NCI-H748 (cell line): Measurements from ENCODE around the gene GNAT3.
A peak's percentile ranks its signal among the peaks of the same experiment; 100 is the strongest.

Experiments used
- DNase-seq: peaks from one replicate; lab custom pipeline; 2025; ENCODE audit not compliant: unreplicated experiment; lab: John Stamatoyannopoulos, UW

The GNAT3 gene

DNA sequence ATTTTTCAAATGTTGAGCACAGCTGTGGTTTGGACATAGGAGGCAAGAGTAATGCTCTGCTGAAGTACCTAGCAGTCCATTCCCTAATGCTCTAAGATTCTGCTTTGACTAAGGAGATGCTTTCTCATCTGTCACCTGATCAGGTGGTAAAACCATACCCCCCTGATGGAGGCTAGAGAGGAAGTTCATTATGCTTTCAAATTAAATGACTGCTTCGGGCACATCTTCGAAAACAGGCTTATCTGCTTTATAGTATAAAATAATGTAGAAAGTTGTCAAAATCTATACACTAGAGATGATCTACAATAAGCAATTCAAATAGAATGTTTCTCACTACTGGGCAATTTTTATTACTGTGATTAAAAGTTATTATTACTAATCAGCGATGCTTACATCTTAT is at the start of gene GNAT3:
Gene GNAT3 (minus strand): TSS at position 101 of the 400 bp plus-strand sequence. CDS start 138 bp downstream, outside the sequence.
- DNase-seq, result no peak

DNA sequence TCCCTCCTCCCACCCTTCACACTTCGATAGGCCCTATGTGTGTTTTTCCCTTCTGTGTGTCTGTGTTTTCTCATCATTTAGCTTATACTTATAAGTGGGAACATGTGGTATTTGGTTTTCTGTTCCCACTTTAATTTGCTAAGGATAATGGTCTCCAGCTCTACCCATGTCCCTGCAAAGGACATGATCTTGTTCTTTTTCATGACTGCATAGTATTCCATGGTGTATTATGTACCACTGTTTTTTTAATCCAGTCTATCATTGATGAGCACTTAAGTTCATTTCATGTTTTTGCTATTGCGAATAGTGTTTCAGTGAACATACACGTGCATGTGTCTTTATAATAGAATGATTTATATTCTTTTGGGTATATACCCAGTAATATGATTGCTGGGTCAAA is 46.3 kb upstream of the GNAT3 start:
- DNase-seq, result no peak

DNA sequence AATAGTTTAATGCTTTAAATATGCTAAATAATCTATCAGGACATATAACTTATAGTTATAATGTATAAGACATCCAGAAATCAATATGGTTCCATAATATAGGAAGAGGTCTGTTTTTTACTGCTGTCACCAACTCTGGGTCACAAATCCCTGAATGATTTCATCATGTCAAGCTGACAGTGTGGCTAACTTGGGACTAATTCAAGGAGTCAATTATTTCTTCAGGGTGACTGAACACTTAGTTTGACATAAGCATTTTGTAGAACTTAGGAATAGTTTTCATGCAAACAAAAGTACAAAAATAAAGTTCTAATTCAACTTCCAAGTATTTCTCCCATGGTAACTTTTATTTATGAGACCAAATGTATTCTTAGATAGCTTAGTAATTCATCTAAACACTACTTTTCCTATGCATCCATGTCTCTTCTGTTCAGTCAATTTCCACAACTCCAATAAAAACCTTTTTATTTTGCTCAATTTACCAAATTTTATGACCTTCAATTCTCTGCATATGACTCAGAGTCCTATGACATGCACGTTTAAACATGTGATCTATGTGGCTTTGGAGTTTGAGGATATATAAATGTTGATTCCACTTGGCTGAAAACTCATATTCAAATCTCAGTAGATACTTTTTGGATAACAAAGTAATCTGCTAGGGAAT is 40.3 kb upstream of the GNAT3 start:
- DNase-seq, result no peak

DNA sequence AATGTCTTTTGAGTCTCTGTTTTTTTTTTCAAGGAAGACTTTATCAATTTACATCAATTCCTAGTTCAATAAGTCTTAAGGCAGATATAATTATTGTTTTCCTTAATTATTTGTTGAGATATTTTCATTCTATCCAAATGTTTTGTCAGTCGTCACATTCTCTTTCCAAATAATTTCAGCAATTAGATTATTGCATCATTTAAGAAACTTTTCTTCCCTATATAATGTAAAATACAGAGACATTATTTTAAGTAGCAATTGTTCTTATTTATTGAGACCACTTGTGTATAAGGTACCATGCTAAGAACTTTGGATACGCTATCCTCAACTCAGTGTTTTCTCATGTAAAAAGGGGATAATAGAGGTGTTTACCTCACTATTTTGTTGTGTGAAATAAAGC is 38.1 kb upstream of the GNAT3 start:
- DNase-seq, result no peak

DNA sequence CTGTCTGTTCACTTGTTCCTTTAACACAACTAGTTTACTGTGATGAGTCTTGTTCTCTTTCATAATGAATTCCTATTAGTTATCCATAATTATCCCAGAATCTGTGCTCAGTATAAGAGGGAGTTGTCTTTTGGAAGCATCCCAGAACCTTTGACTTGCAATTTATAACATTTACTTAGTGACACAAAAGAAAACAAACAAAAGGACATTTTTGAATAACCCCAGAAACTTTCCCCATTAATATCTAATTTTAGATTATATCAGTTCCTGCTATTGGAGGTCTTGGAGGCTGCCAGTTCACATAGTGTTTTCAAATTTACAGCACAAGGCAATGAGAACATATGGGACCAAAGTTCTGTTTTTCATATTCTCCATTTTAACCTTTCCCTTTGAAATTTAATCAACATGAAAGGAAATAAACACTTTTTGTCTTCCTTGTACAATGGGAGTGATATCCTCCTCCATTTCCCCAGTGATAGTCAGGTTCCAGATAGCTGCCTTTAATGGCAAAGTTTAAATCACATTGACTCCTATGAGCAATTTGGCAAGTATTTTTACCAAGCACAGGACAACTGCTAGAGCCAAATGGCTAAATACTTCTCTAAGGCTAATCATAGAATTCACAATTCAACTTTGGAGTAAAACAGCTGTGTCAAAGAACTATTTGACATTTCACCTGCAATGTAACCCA is 37.1 kb upstream of the GNAT3 start:
- no peak for DNase-seq

DNA sequence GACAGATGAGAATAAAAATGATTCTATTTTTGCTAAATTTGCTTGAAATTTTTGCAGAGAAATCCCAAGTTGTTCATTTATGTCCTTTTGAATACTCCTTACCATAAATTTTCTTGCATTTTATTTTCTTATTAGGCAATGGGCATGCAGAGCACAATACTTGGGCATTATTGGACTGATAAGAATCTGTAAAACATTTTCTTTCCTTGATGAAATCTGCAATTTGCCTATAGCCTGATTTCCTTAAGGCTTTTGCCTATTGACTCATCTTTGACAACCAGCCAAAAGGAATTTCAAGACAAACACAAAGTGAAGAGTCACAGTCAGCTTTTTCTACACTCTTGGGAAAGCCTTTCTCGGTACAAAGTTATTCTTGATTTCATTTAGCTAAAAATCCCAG is 30.5 kb upstream of the GNAT3 start:
- DNase-seq, result no peak

DNA sequence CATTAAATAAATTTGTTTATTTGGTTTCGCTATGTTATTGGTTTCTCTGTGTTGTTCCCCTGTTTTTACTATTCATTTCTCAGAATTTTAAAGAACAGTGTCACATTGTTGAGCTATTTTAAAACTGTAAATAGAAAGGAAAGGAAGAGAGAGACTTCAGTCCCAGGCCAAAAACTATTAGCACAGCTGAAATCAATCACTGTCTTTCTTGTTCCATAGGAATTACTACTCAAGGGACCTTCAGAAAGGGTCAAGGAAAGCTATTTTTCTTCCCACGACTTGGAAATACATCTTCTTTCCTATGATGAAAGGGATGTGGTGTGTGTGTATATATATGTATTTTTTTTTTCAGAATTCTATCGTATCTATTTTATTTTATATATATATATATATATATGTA is 29.0 kb upstream of the GNAT3 start:
- no peak for DNase-seq

DNA sequence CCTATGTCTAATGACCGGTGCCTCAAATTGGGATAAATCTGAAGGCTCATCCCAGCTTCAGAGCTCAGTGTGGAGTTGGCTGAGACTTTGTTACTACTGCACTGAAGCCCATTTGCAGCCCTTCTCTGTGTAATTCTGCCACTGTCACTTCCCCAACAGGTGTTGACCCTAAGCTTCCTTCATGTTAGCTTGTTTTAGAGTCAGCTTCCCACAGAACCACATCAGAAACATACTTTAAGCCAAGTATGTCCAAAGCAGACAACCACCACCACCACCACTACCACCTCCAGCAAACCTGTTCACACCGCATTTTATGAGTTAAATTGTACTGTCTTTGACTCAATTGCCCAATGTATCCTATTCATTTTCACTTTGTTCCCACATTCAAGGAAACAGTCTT is 25.2 kb upstream of the GNAT3 start:
- DNase-seq, result no peak

DNA sequence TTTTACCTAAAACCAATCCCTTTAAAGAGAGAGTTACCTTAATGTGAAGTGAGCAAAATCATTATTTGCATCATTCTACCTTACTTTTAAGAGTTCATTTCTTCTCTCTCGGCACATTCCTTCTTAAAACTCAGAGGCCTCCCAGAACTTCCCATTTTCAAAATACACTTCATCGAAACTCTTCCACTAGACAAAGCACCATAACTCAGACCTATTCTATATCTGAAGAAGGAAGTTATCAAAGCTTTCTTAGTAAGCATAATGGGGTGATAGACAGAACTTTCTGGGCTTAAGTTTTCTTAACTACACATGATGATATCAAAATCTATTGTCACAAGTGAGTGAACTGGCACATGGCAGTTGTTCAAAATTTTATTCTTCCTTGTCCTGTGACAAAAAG is 24.6 kb upstream of the GNAT3 start:
- DNase-seq, result no peak

DNA sequence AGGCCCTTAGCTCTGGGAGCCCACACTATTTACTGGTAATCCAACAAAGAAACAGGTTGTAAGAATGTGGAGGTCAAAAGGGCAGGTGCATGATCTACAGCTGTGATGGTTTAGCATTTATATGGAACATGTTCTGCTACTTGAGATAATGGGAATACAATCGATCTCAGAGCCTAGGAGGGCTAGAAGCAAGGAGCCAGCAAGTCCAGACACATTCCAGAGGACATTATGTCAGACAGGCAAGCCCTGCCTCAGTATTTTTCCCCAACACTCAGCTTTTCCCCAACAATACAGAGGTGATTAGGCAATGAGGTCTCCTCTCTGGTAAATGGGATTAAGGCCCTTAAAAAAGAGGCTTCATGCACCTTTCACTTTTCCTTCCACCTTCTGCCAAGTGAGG is 21.4 kb upstream of the GNAT3 start:
- no peak for DNase-seq

DNA sequence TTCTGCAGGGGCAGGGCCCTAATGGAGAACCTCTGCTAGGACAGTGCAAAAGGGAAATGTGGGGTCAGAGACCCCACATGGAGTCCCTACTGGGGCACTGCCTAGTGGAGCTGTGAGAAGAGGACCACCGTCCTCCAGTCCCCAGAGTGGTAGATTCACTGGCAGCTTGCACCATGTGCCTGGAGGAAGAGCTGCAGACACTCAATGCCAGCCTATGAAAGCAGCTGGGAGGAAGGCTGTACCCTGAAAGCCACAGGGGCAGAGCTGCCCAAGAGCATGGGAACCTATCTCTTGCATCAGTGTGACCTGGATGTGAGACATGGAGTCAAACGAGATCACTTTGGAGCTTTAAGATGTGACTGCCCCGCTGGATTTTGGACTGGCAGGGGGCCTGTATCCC is 20.3 kb upstream of the GNAT3 start:
- DNase-seq, result no peak

DNA sequence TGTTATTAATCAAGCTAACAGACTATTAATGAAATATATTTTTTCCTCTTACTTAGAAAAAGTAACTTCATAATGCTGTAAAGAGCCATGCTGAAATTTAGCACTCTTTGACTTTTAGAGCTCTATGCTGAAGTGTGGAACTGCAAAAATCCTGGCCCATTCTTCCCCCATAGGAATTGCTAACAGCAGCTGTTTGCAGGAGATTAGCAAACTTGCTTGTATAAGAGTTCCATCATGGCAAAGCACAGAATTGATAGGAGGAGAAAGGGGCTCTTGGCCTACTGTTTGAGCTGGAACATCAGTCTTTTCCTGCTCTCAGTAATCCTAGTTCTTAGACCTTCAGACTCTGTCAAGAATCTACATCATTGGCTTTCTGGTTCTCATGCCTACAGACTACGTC is 18.3 kb upstream of the GNAT3 start:
- no peak for DNase-seq

DNA sequence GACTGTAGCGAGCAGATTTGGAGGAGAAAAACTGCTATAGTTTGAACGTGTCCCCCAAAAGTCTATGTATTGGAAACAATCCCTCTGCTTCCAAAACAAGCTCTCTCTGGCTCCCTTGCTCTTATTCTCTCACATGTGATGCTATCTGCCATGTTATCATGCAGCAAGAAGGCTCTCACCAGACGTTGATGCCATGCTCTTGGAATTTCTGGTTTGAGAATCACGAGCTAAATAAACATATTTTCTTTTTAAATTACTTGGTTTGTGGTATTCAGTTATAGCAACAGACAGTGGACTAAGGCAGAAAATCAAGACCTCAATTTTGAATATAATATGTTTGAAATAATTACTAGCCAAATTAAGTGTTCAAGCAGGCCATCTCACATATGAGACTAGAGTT is 17.5 kb upstream of the GNAT3 start:
- DNase-seq, result no peak

DNA sequence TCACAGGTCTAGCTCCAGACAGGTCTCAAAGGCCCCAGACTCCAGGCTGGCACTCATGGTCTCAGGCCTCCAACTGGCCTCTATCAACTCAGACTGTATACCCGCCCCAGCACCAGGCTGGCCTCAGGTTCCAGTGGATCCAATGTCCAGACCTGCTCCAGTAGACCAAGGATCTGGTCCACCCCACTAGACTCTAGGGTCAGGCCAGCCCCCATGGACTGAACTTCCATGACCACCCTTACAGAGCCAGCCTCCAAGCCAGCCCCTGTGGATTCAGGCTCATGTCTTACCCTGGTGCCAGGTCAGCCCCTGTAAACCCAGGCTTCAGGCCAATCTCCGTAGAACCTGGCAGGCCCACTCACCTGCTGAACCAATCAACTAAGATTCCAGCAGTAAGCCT is 16.8 kb upstream of the GNAT3 start:
- DNase-seq, result no peak

DNA sequence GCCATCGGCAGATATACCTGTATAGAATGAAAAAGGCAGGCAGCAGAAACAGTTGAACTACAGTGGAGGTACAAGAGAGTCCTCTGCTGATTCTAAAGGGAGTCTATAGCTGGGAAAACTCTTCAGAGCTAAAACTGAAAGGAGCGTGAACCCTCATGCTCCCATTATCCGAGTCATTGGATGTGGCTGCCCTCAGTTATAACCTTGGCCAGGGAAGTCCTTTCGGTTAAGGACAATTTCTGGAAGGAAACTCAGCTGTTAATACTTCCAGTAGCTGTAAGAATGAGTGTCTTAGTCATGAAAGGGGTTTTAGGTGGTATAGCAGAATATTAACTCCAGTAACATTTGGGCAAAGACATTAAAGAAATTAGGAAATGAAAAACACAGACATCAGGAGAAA is 14.6 kb upstream of the GNAT3 start:
- no peak for DNase-seq

DNA sequence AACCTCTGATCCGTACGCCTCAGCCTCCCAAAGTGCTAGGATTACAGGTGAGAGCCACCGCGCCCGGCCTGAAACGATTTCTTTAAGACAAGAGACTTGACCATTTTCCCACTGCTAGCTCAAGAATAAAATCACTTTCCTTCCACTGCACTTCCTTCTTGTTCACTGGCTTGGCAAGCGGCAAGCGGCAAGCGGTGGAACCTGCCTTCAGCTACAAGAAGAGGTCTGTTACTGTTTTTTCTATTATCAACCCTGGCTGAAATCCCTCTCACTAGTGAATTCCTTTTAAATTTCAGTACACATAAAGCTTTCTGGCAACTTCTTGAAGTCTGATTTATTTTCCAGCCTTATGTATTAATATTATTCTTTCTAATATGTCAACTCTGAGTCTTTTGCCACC is 12.8 kb upstream of the GNAT3 start:
- no peak for DNase-seq

DNA sequence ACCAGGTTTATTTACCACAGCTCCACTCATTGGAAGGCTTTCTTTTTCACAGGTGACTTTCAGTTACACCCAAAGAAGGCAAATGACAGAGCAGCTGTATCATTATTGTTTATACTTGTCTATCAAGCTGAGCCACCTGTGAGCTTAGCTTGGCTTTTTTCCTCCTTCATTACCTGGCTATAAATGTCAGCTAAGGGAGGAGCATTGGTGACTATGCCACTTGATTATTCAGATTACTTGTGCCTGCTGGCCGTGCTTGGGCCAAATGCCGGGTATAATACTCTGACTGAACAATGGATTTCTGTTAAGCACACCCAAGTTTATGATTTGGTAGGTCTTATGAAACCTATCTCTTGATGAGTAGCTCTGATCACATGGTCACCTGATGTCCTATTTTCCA is 9.9 kb upstream of the GNAT3 start:
- DNase-seq, result peak; percentile 81

DNA sequence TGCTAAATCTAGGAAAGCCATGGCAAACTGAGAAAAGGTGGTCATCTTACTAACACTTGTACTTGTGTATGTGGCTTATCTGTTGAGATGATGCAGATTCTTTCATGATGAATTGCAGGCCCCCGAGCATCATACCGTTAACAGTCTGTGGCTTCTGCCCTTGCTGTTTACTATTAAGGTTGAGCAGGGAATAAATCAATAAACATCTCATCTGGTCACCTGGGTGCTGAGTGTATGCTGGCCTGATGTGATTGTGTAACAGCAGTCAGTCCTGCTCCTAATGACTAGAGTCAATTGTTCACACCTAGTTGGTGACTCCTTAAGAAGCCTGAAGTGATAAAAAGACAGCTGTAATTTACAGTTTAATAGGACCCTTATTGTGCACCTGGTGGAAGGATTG is 8.3 kb upstream of the GNAT3 start:
- peak; percentile 57 for DNase-seq

DNA sequence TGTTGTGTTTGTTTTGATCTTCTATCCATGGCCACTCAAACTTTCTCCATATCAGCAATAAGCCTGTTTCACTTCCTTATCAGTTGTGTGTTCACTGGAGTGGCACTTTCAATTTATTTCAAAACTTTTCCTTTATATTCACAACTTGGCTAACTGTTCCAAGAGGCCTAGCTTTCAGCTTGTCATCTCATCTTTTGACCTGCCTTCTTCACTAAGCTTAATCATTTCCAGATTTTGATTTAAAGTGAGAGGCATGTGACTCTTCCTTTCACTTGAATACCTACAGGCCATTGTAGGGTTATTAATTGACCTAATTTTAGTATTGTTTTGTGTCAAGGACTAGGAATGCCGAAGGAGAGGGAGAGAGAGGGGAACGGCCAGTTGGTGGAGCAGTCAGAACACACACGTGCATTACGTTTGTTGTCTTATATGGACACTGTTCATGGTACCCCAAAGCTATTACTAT is 5.5 kb upstream of the GNAT3 start:
- no peak for DNase-seq

DNA sequence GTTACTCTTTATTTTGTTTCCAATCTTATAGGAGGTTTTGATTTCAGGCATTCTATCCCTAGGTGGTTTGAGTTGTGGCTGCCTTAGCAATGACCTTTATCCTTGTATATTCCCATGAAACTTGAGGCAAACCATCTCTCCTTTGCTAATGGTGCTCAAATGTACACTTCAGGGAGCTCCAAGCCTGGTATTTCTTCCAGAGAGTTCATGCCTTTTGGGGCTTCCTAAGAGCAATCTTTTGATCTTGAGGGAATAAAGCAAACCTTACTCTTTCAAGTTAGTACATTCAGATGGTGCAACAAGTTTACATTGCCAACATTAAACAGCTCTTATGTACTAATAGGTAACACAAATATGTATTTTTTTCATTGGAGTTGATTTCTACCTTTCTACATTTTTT is 3.4 kb upstream of the GNAT3 start:
- DNase-seq, result no peak

DNA sequence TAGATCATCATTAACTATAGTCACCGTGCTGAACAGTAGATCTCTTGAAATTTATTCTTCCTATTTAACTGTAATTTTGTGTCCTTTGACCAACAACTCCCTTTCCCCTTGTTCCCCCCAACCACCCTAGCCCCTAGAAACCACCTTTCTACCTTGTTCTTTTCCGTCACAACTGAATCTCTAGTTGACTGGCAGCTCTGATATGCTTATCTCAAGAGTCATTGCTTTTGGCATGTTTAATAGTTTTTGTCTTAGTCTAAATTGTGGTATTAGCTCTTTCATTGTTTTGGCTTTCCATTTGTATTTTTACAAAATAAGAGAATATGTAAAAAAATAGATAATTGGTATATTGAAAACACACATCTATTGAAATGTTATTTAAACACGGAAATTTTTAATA is 1.8 kb downstream of the GNAT3 start:
- no peak for DNase-seq

DNA sequence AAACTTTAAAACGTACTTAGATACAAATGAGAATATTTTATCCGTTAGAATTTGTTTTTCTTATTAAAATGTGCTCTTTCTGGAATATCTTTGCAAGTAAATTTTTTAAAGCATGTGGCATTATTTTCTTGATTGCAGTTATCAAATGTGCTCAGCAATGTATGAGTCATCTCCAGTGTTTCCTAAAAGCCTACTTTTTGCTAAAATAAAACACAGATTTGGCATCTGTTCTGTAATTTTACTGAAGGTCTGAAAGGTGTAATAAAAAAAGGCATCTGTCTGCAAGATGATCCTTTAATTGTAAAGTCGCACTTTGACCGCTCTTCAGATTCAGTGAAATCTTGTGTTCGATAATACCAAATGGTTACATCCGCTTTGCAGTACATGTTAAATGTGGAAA is 3.4 kb downstream of the GNAT3 start:
- no peak for DNase-seq

DNA sequence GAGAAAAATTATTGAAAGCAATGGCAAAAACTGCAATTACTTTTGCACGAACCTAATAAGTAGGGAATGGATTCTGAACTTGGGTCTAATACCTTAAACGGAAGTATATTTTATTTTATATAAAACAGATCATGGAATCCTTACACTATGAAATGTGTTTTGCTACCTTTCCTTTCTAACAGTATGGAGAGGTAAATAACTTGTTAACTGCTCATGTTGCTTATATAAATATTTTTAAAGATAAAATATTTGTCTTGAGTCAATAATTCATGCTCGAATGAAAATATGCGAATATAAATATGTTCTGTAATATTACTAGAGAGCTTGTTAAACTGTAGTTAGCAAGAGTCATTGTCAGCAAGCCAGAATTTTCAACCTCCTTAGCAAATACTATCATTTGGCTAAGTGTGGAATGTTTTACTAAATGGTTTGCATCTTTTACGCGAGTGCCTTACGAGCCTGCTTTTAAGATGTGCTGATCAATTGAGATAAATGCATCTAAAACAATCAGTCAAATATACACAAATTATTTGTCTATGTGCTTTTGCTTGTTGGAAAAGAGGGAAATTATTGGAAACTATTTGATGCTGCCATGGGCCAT is 5.9 kb downstream of the GNAT3 start:
- no peak for DNase-seq
